Germinal center (tissue), 1 donor: ENCODE measurements around the gene SLC9A8.
"Not testable (repeated sequence)": the region's sequence is repeated elsewhere in the genome, so short reads cannot be mapped to it uniquely, and the experiment has no call there.

ENCODE experiments used
- DNase-seq: peaks from one replicate; pipeline ENCODE4 v3.0.0; 2012; ENCODE audit warnings: mixed read lengths, low spot score

SLC9A8 gene

DNA sequence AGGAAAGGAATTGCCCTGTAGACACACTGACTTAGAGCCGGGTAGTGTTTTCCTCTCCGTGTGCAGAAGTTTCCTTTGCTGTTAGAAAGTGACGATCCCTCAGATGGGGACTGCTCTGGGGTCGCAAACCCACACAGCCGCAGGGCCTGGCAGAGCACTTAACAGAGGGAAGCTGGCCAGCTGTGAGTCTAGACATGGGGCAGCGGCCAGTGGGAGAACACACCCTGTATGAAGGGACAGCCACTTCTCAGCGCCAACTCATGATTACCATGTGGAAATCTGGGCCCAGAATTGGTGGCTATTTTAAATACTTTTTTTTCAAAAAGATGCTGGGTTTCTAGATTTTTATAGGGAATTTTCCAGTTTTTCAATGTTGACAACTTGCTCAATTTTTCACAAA is 39.4 kb downstream of the SLC9A8 start:
- no peak for DNase-seq

DNA sequence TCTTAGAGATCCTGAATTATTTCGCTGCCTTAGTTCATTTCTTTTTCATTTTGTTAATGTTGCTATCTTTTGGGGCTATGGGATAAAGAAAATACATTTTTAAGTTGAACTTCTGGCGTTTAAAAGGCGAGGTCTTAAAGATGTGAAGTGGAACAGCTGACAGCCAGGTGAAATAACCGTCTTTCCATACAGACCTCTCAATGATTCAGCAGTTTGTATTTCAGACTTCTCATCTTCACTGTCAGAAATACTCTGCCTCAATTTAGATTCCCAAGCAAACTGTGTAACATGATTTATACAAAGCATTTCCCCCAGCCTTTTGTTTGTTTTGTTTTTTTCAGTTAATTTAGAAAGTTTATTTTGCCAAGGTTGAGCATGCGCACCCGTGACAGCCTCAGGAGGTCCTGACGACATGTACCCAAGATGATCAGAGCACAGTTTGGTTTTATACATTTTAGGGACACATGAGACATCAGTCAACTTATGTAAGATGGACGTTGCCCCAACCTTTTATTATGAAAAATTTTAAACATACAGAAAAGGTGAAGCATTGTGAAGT is 40.0 kb downstream of the SLC9A8 start:
- DNase-seq = no peak

- DNase-seq = no peak
These were observed 41.0 kb downstream of the SLC9A8 start for GRCh38 chr20:49853640-49854039.

- DNase-seq = no peak
These were observed 41.7 kb downstream of the SLC9A8 start for GRCh38 chr20:49854190-49854875.

GRCh38 chr20:49856904-49857303 is 44.3 kb downstream of the SLC9A8 start:
- DNase-seq = no peak

DNA sequence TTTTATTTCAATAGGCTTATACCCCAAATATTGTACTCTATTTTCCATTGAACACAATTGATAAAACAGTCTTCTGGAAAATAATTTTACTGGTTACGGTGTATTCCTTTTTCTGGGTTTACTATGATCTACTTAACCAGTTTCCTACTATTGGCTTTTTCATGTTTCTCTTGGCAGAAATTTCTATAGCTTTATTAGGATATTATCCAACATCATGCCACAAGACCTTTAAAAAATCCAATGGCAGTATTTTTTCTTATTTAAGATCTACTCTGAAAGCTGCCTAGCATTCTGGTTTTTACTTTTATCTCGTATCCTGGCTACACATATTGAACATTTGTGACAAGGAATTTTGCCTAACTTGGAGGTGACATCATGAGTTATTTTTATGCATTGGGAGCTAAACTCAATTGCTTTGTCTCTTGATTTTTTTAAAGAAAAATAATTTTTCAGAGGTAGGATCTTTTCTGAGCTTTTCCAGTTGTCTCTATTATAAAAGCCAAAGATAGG is 45.5 kb downstream of the SLC9A8 start:
- no peak for DNase-seq

DNA sequence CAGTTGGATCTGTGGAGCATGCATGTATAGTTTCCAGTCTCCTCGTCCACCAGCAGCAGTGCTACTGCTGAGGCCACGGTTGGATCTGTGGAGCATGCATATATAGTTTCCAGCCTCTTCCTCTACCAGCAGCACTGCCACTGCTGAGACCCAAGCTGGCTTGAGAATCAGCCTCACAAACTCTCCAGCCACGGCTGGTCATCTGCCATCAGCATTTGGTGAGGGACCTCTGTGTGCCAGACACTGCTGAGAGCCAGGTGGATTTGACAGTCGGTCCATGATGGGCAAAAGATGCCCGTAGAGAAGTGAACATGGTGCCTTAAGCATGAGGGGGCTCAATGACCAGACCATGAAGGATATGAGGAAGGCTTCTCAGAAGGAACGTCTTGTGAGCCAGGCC is 46.4 kb downstream of the SLC9A8 start:
- DNase-seq = no peak

- no peak for DNase-seq
These were observed 47.2 kb downstream of the SLC9A8 start for GRCh38 chr20:49859807-49860206.

GRCh38 chr20:49861232-49861631 is 48.6 kb downstream of the SLC9A8 start:
- DNase-seq = not testable (repeated sequence)

GRCh38 chr20:49862607-49863200 is 50.1 kb downstream of the SLC9A8 start:
- DNase-seq = no peak

DNA sequence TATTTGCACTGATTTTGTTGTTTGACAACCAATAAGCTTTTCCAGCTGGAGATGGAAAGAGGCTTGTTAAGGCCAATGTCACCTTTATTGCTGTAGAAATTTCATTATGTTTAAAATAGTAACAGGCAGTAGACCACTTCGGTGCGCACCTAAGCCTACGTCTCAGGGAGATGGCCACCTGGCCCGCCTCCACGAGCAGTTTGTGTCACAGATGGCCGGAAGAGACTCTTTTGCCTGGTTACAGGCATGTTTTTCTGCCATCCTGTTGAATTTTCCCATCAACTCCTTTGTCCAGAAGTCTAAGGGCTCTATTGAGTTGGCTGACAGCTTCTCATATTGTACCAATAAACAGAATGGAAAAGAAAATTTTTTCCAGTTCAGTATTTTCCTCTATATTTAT is 51.0 kb downstream of the SLC9A8 start:
- no peak for DNase-seq

- no peak for DNase-seq
These were observed 52.9 kb downstream of the SLC9A8 start for GRCh38 chr20:49865559-49865958.

DNA sequence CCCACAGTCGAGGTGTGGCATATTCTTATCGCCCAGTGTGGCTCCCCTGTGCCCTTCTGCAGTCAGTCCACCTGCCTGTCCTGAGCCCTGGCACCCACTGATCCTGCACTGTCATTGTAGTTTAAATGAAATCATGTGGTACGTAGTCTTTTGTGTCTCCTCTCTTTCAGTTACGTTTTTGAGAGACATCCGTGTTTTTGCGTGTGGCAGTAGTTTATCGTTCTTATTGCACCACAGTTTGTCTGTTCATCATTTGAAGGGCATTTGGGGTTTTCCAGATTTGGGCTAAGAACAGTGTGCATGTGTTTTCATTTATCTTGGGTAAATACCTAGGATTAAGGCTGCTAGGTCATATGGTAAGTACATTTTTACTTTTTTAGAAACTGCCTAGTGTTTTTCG is 53.4 kb downstream of the SLC9A8 start:
- DNase-seq = no peak

GRCh38 chr20:49867453-49868215 is 55.0 kb downstream of the SLC9A8 start:
- DNase-seq = no peak

DNA sequence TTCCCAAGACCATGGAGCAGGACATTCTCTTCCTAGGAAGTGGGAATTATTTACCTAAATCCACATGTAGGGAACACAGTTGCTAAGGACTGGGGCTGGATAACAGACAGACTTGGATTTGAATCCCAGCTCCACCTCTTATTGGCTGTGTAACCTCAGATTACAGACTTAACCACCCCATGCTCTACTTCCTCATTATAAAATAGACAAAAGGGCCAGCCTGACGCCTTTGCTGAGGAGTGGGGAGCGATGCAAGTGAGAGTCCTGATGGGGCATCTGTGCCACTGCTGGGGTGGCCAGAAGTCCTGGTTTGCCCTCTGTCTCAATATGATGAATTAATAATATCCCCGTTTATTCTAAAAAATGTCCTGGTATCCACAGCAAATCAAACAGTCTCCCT is 55.9 kb downstream of the SLC9A8 start:
- DNase-seq = no peak

DNA sequence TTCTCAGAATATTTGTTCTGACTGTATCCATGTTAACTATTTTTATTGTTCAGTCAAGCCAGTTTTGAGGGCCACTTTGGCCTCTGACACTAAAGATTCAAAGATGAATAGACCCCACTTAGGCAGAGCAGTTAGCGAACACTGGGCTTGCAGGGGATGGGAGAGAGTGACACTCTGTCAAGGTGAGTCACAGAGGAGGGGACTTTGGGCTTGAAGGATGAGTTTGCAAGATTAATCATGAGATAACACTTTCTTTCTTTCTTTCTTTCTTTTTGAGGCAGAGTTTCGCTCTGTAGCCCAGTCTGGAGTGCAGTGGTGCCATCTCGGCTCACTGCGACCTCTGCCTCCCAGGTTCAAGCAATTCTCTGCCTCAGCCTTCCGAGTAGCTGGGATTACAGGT is 56.3 kb downstream of the SLC9A8 start:
- no peak for DNase-seq

DNA sequence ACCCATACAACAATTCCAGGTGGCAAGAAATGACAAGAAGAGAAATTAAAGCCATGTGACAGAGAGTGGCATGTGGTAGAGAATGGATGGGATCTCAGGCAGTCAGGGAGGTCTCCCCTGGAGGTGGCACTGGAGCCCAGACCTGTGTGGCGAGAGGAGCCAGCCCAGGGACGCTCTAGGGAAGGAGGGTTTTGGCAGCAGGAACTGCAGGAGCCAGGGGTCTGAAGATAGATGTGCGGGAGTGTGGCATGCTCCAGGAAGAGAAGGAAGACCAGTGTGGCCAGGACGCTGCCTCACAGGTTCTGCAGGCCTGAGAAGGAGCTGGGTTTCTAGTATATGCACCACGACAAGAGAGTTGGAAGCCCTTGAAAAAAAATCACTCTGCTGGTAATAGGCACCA is 57.6 kb downstream of the SLC9A8 start:
- DNase-seq = no peak

- no peak for DNase-seq
These were observed 58.8 kb downstream of the SLC9A8 start for GRCh38 chr20:49871391-49871948.

DNA sequence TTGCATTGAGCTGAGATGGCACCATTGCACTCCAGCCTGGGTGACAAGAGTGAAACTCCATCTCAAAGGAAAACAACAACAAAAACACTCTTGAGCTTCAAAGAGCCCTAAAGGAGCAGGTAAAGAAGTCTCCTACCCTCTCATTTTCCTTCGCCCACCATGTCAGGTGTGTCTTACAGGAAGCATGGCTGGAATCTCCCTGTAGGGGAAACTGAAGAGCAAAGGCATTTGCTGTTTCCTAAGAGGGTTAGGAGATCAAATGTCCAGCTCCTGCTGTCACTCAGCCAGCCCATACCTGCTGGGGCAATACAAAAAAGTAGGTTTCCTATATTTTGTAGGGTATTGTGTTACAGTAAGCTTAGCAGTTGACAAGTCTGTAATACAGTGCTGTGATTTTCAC is 59.4 kb downstream of the SLC9A8 start:
- no peak for DNase-seq

DNA sequence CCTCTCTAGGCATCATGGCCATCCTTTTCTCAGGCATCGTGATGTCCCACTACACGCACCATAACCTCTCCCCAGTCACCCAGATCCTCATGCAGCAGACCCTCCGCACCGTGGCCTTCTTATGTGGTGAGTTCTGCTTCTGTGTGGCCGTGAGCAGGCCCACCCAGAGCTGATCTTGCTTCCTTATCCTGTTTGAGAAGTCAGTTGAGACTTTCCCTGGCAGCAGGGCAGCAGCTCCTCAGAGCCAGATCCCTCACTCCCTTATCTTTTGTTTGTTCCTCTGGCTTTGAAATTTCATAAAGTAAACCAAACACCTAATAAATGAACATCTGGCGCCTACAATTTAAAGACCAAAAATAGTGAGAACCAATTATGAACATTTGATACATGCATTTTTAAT is 62.1 kb downstream of the SLC9A8 start:
- no peak for DNase-seq

DNA sequence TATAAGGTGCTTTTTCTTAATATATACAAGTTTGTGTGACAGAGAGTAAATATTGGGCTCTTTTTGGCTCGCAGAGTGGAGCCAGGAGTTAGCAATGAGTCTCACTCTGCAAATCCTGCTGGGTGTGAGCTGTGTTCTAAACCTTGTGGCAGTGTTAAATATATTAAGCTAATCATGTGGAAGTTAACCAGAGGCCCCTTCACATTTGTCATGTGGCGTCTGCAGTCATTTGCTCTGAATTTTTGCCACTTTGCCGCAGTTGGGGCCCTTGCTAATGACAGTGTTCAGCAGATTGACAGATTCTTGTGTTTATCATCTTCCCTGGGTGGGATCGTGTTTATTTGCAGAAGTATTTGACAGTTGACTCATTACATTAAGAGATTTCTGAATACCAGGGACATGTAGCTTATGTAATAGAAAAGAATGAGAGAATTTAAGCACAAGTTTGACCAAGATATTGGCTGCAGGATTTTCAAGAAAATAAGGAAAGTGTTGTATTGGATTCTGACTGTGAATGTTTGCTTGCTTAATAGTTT is 64.8 kb downstream of the SLC9A8 start:
- DNase-seq = no peak

DNA sequence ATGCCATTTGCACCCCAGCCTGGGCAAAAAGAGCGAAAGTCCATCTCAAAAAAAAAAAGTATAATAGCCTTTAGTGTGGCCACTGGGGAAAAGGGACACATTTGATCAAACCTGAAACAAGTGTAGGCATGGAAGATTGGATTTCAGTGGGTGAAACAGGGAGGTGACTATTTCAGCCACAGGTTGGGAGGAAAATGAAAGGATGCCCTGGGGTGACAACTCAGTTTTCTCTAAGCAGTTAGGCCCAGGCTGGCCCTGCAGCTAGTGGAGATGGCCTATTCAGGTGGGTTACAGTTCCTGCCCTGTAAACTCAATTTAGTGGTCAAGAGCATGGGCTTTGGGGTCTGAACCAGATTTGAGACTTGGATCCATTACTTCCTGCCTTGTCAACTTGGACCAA is 66.3 kb downstream of the SLC9A8 start:
- DNase-seq = no peak
